ENCODE data around the gene ADAMTS2. TPM values are rescaled to one million over a fixed set of nuclear protein-coding genes. Genes with fewer than 3 reads are reported as not detected.
A peak's percentile ranks its signal among the peaks of the same experiment; 100 is the strongest.

Gene ADAMTS2
- total and polyA plus RNA-seq, 4 donors: 4.8 to 49.8 (median 32.0) TPM

DNA sequence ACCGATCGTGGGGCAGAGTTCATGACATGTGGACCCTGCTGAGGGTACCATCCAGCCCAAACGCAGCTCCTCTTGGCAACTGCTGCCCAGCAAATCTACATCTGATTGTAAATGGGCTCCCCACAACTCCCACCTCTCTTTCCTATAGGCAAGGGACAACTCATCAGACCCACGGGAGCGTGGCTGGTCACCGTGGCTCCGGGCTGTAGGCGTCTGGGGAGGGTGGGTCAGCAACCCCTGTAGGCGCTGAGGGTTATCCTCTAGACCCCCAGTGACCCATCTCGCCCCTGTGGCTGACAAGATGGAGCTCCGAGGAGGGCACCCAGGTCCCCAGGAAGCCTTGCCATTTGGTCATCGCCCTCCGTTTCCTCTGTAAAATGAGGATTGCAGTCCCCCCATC is 162.7 kb downstream of the ADAMTS2 start:
- Histone ChIP-seq H3K27me3 (ENCODE audit: control insufficient read depth in 1 of 2, insufficient read depth in 2 of 2, low read length in 1 of 2) (no peaks in the 10 kb centered on the region), H3K36me3 (ENCODE audit: control insufficient read depth in 1 of 2, insufficient read depth in 2 of 2, low read length in 1 of 2) (no peaks in the 10 kb centered on the region), H3K4me3 (ENCODE audit: low read length in 2 of 2) (no peak overlapping the region), H3K4me1 (ENCODE audit: control insufficient read depth in 1 of 2, insufficient read depth in 2 of 2, low read length in 2 of 2) (no peaks in the 10 kb centered on the region), H3K27ac (ENCODE audit: low read depth in 1 of 2, low read length in 2 of 2) (no peak overlapping the region), H3K9me3 (ENCODE audit: control insufficient read depth, low read length) (no peaks in the 10 kb centered on the region)
- intact Hi-C loops (cut with DNase I): no loop called here
- ATAC-seq (ENCODE audit: low FRiP score) (no peak), DNase-seq (peak; percentile 27 to 69)
- 95% methylated on average over 13 of the region's 13 CpGs for WGBS, 2 donors

DNA sequence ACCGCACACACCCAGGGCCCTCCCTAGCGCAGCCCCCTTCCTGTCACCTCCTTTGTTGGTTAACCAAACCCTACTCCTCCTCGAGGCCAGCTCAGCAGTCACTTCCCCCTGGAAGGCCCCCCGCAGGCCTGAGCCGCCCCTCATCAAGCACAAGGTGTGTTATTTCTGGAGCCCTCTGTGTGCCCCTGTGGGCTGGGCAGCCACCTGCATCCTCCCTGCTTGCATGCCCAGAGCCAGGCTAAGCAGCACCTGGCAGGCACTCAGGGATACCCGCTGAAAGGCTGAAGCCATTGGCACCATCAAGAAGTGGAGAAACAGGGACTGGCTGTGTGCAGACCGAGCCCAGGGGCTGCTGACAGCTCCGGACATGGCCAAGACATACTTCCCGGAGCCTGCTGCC is 163.3 kb downstream of the ADAMTS2 start:
- Histone ChIP-seq H3K27me3 (ENCODE audit: control insufficient read depth in 1 of 2, insufficient read depth in 2 of 2, low read length in 1 of 2) (no peaks in the 10 kb centered on the region), H3K9me3 (ENCODE audit: control insufficient read depth, low read length) (no peaks in the 10 kb centered on the region), H3K4me1 (ENCODE audit: control insufficient read depth in 1 of 2, insufficient read depth in 2 of 2, low read length in 2 of 2) (no peaks in the 10 kb centered on the region), H3K36me3 (ENCODE audit: control insufficient read depth in 1 of 2, insufficient read depth in 2 of 2, low read length in 1 of 2) (no peaks in the 10 kb centered on the region), H3K27ac (ENCODE audit: low read depth in 1 of 2, low read length in 2 of 2) (no peak overlapping the region), H3K4me3 (ENCODE audit: low read length in 2 of 2) (no peak overlapping the region)
- intact Hi-C loops (cut with DNase I): no loop called here
- peak; percentile 17 to 75 for DNase-seq
- WGBS, 2 donors: 71 to 73% methylated on average over 9 of the region's 9 CpGs
- no peak for ATAC-seq (ENCODE audit: low FRiP score)

DNA sequence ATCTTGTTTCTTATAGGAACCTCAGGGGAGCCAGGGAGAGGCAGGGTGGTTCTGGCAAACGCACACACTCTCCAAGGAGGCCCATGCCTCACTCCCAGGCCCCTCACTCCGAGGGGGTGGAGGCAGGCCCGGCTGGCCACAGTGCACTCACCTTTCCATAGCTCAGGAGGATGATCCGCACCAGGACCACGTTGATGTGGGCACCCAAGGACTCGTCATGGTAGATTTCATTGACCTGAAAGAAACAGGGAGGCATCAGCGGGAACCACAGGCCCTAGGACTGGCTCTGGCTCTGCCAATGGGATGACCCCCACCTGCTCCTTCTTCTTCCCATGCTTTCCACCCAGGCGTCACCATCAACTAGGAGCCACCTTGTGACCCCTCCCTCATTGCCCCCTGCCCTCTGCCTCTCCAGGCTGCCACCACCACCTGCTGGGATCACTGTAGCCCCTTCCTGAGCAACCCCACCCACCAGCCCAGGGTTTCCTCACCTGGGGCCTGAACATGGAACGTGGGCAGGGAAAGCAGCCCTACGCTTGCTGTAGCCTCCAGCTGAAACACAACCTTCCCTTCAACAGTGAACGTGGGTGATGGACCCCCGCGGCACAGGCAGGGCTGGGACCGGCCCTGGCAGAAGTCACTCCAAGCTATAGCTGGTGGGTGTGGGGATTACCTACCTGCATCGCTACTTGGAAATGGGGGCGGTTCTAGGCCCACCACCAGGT is 164.2 kb downstream of the ADAMTS2 start:
- WGBS, 2 donors: 90 to 94% methylated on average over 16 of the region's 16 CpGs
- ATAC-seq (ENCODE audit: low FRiP score) (no peak), DNase-seq (peak; percentile 27 to 67)
- Histone ChIP-seq H3K27ac (ENCODE audit: low read depth in 1 of 2, low read length in 2 of 2) (no peak overlapping the region), H3K4me1 (ENCODE audit: control insufficient read depth in 1 of 2, insufficient read depth in 2 of 2, low read length in 2 of 2) (no peaks in the 10 kb centered on the region), H3K36me3 (ENCODE audit: control insufficient read depth in 1 of 2, insufficient read depth in 2 of 2, low read length in 1 of 2) (no peaks in the 10 kb centered on the region), H3K27me3 (ENCODE audit: control insufficient read depth in 1 of 2, insufficient read depth in 2 of 2, low read length in 1 of 2) (no peaks in the 10 kb centered on the region), H3K9me3 (ENCODE audit: control insufficient read depth, low read length) (no peaks in the 10 kb centered on the region), H3K4me3 (ENCODE audit: low read length in 2 of 2) (no peak overlapping the region)
- intact Hi-C loops (cut with DNase I): no loop called here

DNA sequence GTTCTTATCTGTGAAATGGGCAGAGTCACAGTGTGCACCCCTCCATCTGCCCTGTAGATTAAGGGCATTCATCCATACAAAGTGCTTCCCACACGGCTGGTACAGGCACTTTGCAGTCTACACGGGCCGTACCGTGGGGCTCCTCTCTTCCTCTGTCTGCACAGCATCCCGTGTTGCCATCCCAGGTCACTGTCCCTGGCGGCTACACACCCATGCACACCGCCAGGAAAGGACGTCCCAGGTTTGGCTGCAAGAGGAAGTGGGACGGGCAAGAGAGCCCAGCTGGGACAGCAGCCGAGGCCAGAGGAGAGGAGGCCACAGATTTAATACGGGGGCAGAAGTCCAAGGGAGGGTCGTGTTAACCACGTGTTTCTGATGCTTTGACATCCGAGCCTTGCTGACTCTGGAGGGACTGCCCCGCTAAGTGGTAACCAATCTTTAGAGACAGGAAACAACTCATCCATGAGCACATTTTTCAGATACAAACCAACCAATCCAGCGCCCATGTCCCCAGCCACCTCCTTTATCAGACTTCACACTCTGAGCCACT is 165.1 kb downstream of the ADAMTS2 start:
- intact Hi-C loops (cut with DNase I): no loop called here
- Histone ChIP-seq H3K4me3 (ENCODE audit: low read length in 2 of 2) (no peak overlapping the region), H3K9me3 (ENCODE audit: control insufficient read depth, low read length) (no peaks in the 10 kb centered on the region), H3K27me3 (ENCODE audit: control insufficient read depth in 1 of 2, insufficient read depth in 2 of 2, low read length in 1 of 2) (no peaks in the 10 kb centered on the region), H3K4me1 (ENCODE audit: control insufficient read depth in 1 of 2, insufficient read depth in 2 of 2, low read length in 2 of 2) (no peaks in the 10 kb centered on the region), H3K36me3 (ENCODE audit: control insufficient read depth in 1 of 2, insufficient read depth in 2 of 2, low read length in 1 of 2) (no peaks in the 10 kb centered on the region), H3K27ac (ENCODE audit: low read depth in 1 of 2, low read length in 2 of 2) (no peak overlapping the region)
- no peak for ATAC-seq (ENCODE audit: low FRiP score)
- 76 to 84% methylated on average over 16 of the region's 16 CpGs for WGBS, 2 donors
- peak; percentile 25 to 45 for DNase-seq

DNA sequence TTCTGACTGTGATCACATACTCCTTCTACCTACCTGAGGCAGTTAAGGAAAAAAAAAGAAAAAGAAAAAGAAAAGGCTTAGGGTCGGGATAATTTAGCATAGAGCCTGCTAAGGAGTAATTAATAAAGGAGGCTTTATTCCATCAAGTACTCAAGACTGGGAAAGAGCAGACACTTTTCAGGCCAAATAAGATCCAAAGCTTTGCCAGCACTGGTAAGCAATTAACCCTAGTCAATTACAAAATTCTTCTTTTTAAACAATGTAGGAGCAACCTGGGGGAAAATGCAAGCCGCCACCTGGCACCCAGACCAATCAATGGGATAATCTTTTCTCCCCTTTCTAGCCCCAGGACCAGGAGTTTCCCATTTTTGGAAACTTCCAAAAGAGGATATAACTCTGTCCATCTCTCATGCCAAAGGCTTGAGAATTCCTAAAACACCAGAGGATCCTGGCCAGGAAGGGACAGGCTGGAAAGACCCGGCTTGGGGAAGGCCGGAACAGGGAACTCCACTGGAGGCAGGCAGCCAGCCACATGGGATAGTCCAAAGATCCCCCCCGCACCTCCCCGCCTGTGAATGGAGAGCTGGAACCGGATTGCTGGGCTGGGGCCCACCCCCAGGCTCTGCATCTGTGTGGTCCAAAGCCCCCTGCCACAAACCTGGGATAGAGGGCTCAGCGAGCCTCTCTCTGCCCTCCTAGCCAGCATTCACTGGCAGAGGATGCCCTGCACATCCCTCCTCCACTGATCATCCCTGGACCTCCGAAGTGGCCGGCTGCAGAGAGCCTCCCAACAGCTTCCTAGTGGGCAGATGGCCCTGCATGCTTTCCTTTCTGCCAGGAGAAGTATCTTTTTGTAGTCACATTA is 167.3 kb downstream of the ADAMTS2 start:
- Histone ChIP-seq H3K4me1 (ENCODE audit: control insufficient read depth in 1 of 2, insufficient read depth in 2 of 2, low read length in 2 of 2) (no peaks in the 10 kb centered on the region), H3K9me3 (ENCODE audit: control insufficient read depth, low read length) (no peaks in the 10 kb centered on the region), H3K4me3 (ENCODE audit: low read length in 2 of 2) (no peak overlapping the region), H3K27me3 (ENCODE audit: control insufficient read depth in 1 of 2, insufficient read depth in 2 of 2, low read length in 1 of 2) (no peaks in the 10 kb centered on the region), H3K27ac (ENCODE audit: low read depth in 1 of 2, low read length in 2 of 2) (no peak overlapping the region), H3K36me3 (ENCODE audit: control insufficient read depth in 1 of 2, insufficient read depth in 2 of 2, low read length in 1 of 2) (no peaks in the 10 kb centered on the region)
- ATAC-seq (ENCODE audit: low FRiP score) (no peak), DNase-seq (peak; percentile 29 to 38)
- 86 to 89% methylated on average over 10 of the region's 10 CpGs for WGBS, 2 donors
- intact Hi-C loops (cut with DNase I): no loop called here

DNA sequence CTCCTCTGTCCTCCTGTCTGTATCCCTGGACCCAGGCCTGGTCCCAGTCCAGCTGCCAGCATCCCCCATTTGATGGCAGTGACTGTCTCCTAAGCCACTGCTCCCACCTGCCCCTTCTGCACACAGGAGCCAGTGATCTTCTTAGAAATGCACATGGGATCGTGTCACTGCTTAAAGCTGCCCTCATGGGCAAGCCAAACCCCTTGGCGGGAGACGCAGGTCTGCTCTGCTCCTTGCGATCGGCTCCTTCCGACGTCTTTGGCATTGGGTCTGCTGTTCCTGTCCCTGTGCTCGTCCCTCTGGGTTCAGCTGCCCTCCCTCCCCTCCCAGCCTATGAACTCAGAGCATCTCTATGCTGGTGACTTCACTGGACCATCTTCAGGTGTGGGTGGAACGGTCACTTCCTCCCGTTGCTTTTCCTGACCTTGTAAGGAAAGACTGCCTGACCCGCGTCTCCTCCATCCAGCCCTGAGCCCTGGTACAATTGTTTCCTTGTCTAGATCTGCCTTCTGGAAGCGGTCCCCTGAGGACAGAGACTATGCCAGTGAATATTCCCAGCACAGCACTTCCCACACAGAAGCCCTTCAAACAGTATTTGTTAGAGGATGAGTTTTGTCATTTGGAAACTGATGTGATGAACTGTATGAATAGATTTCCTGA is 168.6 kb downstream of the ADAMTS2 start:
- Histone ChIP-seq H3K9me3 (ENCODE audit: control insufficient read depth, low read length) (no peaks in the 10 kb centered on the region), H3K27ac (ENCODE audit: low read depth in 1 of 2, low read length in 2 of 2) (no peak overlapping the region), H3K4me1 (ENCODE audit: control insufficient read depth in 1 of 2, insufficient read depth in 2 of 2, low read length in 2 of 2) (no peaks in the 10 kb centered on the region), H3K36me3 (ENCODE audit: control insufficient read depth in 1 of 2, insufficient read depth in 2 of 2, low read length in 1 of 2) (no peaks in the 10 kb centered on the region), H3K27me3 (ENCODE audit: control insufficient read depth in 1 of 2, insufficient read depth in 2 of 2, low read length in 1 of 2) (no peaks in the 10 kb centered on the region), H3K4me3 (ENCODE audit: low read length in 2 of 2) (no peak overlapping the region)
- 75 to 78% methylated on average over 13 of the region's 13 CpGs for WGBS, 2 donors
- intact Hi-C loops (cut with DNase I): no loop called here
- ATAC-seq (ENCODE audit: low FRiP score) (peak; percentile 33), DNase-seq (peak; percentile 29 to 47)

DNA sequence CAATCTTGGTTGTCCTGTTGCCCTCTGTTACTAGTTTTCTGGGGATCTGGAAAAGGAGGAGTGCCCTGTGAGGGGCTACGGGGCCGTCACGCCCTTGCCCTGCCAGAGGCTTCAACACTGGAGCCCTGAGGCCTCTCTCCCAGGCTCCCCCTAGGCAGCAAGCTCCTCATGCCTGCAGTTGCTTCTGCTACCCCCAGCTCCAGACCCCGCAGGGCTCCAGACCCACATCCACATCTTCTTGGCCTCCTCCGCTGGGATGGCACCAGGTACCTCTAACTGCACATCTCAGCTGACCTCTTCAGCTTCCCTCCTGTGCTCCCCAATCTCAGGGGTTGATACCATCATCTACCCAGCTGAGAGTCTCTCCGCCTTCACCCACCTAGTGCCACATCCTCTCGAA is 169.1 kb downstream of the ADAMTS2 start:
- ATAC-seq (ENCODE audit: low FRiP score) (peak; percentile 41), DNase-seq (peak; percentile 13 to 44)
- Histone ChIP-seq H3K4me3 (ENCODE audit: low read length in 2 of 2) (no peak overlapping the region), H3K4me1 (ENCODE audit: control insufficient read depth in 1 of 2, insufficient read depth in 2 of 2, low read length in 2 of 2) (no peaks in the 10 kb centered on the region), H3K36me3 (ENCODE audit: control insufficient read depth in 1 of 2, insufficient read depth in 2 of 2, low read length in 1 of 2) (no peaks in the 10 kb centered on the region), H3K27me3 (ENCODE audit: control insufficient read depth in 1 of 2, insufficient read depth in 2 of 2, low read length in 1 of 2) (no peaks in the 10 kb centered on the region), H3K27ac (ENCODE audit: low read depth in 1 of 2, low read length in 2 of 2) (no peak overlapping the region), H3K9me3 (ENCODE audit: control insufficient read depth, low read length) (no peaks in the 10 kb centered on the region)
- intact Hi-C loops (cut with DNase I): no loop called here
- WGBS, 2 donors: 86 to 89% methylated on average over 7 of the region's 7 CpGs

DNA sequence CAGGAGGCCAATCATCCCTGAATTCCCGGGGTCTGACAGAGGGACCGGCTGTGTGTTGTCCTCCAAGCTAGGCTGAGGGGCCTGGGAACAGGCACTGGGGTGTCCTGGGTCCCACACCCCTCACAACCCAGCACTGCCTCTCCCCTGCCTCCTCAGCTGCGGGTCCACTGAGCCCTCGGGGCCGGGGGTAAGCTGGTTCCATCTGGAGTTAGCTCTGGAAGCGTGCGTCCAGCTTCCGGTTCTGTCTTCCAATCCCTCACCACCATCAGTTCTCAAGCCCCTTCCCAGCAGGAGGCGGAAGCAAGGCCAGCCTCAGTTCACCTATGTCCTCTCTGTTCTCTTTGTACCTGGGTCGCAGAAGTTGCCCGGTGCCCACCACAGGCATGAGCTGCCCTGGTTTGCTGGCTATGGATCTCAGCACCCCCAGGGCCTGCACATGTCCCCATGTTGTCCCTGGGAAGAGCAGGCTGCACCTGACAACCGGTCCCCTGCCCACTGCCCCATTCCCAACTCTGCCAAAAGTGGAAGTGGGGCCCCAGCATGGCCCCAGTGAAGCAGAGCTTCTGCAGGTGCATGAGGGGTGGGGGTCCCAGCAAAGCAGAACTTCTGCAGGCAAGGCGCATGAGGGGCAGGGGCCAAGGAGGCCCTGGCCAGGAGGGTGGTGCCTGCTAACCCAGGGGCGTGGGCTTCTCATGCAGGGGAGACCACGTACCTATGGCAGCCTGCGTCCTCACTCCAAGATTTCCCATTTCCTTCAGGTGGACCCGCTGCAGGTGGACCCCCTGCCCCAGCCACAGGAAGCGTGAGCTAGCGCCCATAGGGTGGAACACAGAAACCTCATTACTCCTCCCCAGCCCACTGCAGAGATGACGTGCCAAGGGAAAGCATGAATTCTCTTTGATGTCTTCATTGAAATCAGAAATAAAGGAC is 173.2 kb downstream of the ADAMTS2 start:
- DNase-seq: peak; percentile 26 to 64
- Histone ChIP-seq H3K4me1 (ENCODE audit: control insufficient read depth in 1 of 2, insufficient read depth in 2 of 2, low read length in 2 of 2) (no peaks in the 10 kb centered on the region), H3K27me3 (ENCODE audit: control insufficient read depth in 1 of 2, insufficient read depth in 2 of 2, low read length in 1 of 2) (no peaks in the 10 kb centered on the region), H3K4me3 (ENCODE audit: low read length in 2 of 2) (no peak overlapping the region), H3K9me3 (ENCODE audit: control insufficient read depth, low read length) (no peaks in the 10 kb centered on the region), H3K36me3 (ENCODE audit: control insufficient read depth in 1 of 2, insufficient read depth in 2 of 2, low read length in 1 of 2) (no peaks in the 10 kb centered on the region), H3K27ac (ENCODE audit: low read depth in 1 of 2, low read length in 2 of 2) (no peak overlapping the region)
- WGBS, 2 donors: 90 to 91% methylated on average over 20 of the region's 20 CpGs
- intact Hi-C loops (cut with DNase I): no loop called here
- no peak for ATAC-seq (ENCODE audit: low FRiP score)
